Heart right ventricle (tissue), 16 donors: ENCODE measurements around the gene BICDL1. TPM values are rescaled to one million over a fixed set of nuclear protein-coding genes. Genes with fewer than 3 reads are reported as not detected.
A peak's percentile ranks its signal among the peaks of the same experiment; 100 is the strongest.

Source experiments
- ATAC-seq, 8 donors: fragments of 200-7000 bp; cut with Tn5 transposase; one replicate each; pipeline ENCODE4 v1.9.1; 2020; ENCODE audit warnings: mild to moderate bottlenecking in 8 of 8, moderate library complexity in 8 of 8, moderate number of reproducible peaks in 1 of 8
- DNase-seq, 2 donors: peaks; one replicate each; pipeline ENCODE4 v3.0.0-alpha.2; 2020
- H3K27ac ChIP-seq, 10 donors: fragments of 200-600 bp; sonication (generic) in 2 of 10; one replicate each; pipeline versions ENCODE4 v1.5.0 to v1.8.0; 2020 to 2022; ENCODE audit warnings: mild to moderate bottlenecking in 3 of 10
- H3K27me3 ChIP-seq, 7 donors: fragments of 200-600 bp; one replicate each; pipeline ENCODE4 v1.8.0; 2021 to 2022; ENCODE audit warnings: mild to moderate bottlenecking in 2 of 7
- H3K36me3 ChIP-seq, 9 donors: fragments of 200-600 bp; sonication (generic) in 1 of 9; one replicate each; pipeline versions ENCODE4 v1.5.0 to v1.8.0; 2020 to 2022; ENCODE audit warnings: mild to moderate bottlenecking in 2 of 9
- H3K4me1 ChIP-seq, 9 donors: fragments of 200-600 bp; sonication (generic) in 1 of 9; one replicate each; pipeline versions ENCODE4 v1.5.0 to v1.8.0; 2020 to 2022; ENCODE audit warnings: mild to moderate bottlenecking in 4 of 9
- H3K4me3 ChIP-seq, 10 donors: fragments of 200-600 bp; sonication (generic) in 2 of 10; one replicate each; pipeline versions ENCODE4 v1.5.0 to v1.8.0; 2020 to 2022; ENCODE audit warnings: mild to moderate bottlenecking in 7 of 10, moderate library complexity in 2 of 10
- H3K9me3 ChIP-seq, 11 donors: fragments of 200-600 bp in 10 of 11; sonication (generic) in 2 of 11; one replicate each; pipeline versions ENCODE4 v1.5.0 to v1.8.0; 2013 to 2022; ENCODE audit warnings: mild to moderate bottlenecking in 2 of 11, control low read depth in 1 of 11, moderate library complexity in 1 of 11
- WGBS, 2 donors: extraction: QIAGEN DNeasy Blood & Tissue Kit; methylation state at CpG; one replicate each; pipeline ENCODE4 v1.1.7; 2013; ENCODE audit warnings: inconsistent platforms in 1 of 2; 5-methylcytosine and 5-hydroxymethylcytosine counted together
- intact Hi-C, 10 donors: fragments of 100-400 bp; cut with DNase I; formaldehyde crosslinking; loops; one replicate each; pipeline versions ENCODE4 v1.11.1 to v1.14.2; 2022
- polyA plus RNA-seq, 2 donors: library from polyadenylated mRNA; stranded (reverse); fragments of 200-250 nt; gene quantifications; one replicate each; pipeline ENCODE4 v1.2.3, GENCODE V29; 2013
- total RNA-seq, 10 donors: library from RNA; stranded (reverse); fragmentation: NEBNext Ultra II Directional in 3 of 10; extraction: Animal tissue kit (Norgen Biotek cat#: 25700) in 3 of 10; gene quantifications; one replicate each; pipeline versions ENCODE4 v1.2.1 to v1.2.4, GENCODE V29; 2021 to 2023
- TF ChIP-seq, protein P1 (sequence below), 9 donors: fragments of 200-600 bp; sonication (generic) in 2 of 9; IDR thresholded peaks; one replicate each; pipeline versions ENCODE4 v1.5.0 to v1.8.0; 2021 to 2022; ENCODE audit warnings: antibody characterized with exemption in 9 of 9, mild to moderate bottlenecking in 5 of 9, moderate library complexity in 1 of 9
- donor health status: Arrhythmogenic right ventricular cardiomyopathy.
- donor health status: ischemic (EF 13 %, LVEDD 7.1; RV severe dilation, severe dysfunction).
- donor health status: healthy with polysubstance abuse.
- donor health status: DM: no; HTN: yes; CAD: no.
- donor health status: DM: no; HTN: no; CAD: no.
- donor health status: ischemic (EF 25% LVEDD 6.9; RV normal size, moderate dysfunction).
- donor health status: ischemic (EF 25% LVEDD 5.7; RV mildly dilated, moderate dysfunction).
- donor health status: healthy.
- donor health status: DM: yes; HTN: yes; CAD: no.
- donor health status: Ischemic cardiomyopathy.
- donor health status: ischemic (EF 35%, LVEDD 5.7; RV mildly dilated, moderate dysfunction).
- donor health status: nonischemic (EF 11% LVEDD 7.7; RV severe dilation, severe dysfunction).
- donor health status: DM: yes; HTN: yes; CAD: no.
- donor health status: PGD.
- donor health status: ischemic (EF 29% LVEDD 5.4; RV normal size, mild dysfunction).
- donor health status: nonischemic (EF 23%, LVEDD 6.1; RV moderate dilation, normal function).

BICDL1 gene
- total and polyA plus RNA-seq, 12 donors, result 0.10 to 1.5 (median 0.34) TPM; not detected in 2

DNA sequence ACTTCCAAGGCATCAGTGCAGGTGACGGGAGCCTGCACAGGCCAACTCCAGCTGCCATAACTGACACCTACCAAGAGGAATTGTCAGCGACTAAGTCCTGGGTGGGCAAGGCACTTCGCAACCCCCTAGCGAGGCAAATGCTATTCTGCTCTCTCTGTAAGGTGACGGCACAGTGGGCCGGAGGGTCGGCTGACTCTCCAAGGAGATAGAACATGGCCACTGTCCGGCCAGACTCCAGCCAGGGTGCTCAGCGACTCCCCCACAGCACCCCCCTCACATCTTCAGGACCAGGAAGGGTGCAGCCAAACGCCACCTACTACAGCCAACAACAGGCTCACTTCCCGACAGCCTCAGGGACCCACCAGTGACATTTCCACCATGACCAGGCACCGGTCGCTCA is 114.3 kb downstream of the BICDL1 start:
- no peak overlapping the region for H3K27ac ChIP-seq
- H3K9me3 ChIP-seq, result no peaks in the 10 kb centered on the region
- peaks cover 11 to 42% (median 32%) of the 10 kb centered on the region in 9 donors for H3K4me1 ChIP-seq
- DNase-seq, result no peak
- TF ChIP-seq, protein P1, sequence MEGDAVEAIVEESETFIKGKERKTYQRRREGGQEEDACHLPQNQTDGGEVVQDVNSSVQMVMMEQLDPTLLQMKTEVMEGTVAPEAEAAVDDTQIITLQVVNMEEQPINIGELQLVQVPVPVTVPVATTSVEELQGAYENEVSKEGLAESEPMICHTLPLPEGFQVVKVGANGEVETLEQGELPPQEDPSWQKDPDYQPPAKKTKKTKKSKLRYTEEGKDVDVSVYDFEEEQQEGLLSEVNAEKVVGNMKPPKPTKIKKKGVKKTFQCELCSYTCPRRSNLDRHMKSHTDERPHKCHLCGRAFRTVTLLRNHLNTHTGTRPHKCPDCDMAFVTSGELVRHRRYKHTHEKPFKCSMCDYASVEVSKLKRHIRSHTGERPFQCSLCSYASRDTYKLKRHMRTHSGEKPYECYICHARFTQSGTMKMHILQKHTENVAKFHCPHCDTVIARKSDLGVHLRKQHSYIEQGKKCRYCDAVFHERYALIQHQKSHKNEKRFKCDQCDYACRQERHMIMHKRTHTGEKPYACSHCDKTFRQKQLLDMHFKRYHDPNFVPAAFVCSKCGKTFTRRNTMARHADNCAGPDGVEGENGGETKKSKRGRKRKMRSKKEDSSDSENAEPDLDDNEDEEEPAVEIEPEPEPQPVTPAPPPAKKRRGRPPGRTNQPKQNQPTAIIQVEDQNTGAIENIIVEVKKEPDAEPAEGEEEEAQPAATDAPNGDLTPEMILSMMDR (IDR thresholded peaks at IDR 0.05), result no peak
- H3K4me3 ChIP-seq, result no peak overlapping the region
- no peaks in the 10 kb centered on the region for H3K27me3 ChIP-seq
- WGBS, 2 donors, result 94% methylated on average over 13 of the region's 13 CpGs
- peaks cover 0 to 97% (median 13%) of the 10 kb centered on the region in 9 donors for H3K36me3 ChIP-seq
- intact Hi-C loops, result no loop called here
- ATAC-seq, result no peak

DNA sequence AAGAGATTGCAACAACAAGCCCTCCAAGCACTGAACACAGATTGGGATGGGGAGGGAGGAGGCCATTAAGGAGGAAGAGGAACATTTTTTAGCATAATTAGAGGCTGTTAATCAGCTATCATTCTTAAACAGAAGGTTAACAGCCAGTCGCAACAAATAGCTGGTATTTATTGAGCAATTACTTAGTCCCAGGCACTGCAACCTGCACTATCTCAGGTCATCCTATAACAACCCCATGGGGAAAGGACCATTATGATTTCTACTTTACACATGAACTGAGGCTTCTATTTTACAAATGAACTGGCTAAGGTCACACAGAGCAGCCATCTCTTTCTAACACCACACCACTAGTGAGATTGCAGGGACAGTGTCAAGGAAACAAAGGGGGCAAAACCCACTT is 117.1 kb downstream of the BICDL1 start:
- ATAC-seq (no peak), DNase-seq (no peak)
- 90 to 97% methylated on average over 1 of the region's 1 CpG for WGBS, 2 donors
- Histone ChIP-seq H3K4me1 (peaks cover 15 to 53% (median 39%) of the 10 kb centered on the region in 9 donors), H3K27ac (no peak overlapping the region), H3K27me3 (no peaks in the 10 kb centered on the region), H3K36me3 (peaks cover 0 to 72% (median 9%) of the 10 kb centered on the region in 9 donors), H3K9me3 (no peaks in the 10 kb centered on the region), H3K4me3 (no peak overlapping the region)
- intact Hi-C loops, result no loop called here
- TF ChIP-seq, protein P1 (IDR thresholded peaks at IDR 0.05), result no peak

DNA sequence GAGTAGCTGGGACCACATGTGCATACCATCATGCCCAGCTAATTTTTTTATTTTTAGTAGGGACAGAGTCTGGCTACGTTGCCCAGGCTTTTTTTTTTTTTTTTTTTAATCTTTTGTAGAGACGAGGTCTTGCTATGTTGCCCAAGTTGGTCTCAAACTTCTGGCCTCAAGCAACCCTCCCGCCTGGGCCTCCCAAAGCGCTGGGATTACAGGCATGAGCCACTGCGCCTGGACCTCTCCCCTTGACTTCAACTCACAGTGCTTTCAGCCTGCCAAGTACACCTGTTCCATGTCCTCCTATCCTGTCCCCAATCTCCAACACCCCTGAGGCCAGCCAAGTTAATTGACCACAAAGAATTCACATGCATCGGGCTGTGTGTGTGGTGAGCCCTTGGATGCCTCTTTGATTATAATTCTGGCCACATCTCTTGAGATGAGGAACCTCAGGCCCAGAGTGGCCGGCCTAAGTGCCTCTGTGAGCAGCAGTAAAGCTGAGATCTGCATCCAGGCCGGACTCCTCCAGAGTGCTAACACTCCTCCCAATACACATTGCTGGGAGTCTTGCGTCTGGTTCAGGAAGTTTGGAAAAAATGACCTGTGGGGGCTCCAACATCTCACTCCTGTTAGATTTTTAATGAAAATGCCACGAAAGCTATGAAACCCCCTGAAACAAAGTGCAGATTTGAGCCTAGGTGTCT is 120.7 kb downstream of the BICDL1 start:
- Histone ChIP-seq H3K27ac (peak overlapping the region in 1 of 10 donors; percentile 84), H3K4me3 (no peak overlapping the region), H3K27me3 (no peaks in the 10 kb centered on the region), H3K36me3 (peaks cover 0 to 54% (median 0%) of the 10 kb centered on the region in 9 donors), H3K4me1 (peaks cover 4 to 62% (median 35%) of the 10 kb centered on the region in 9 donors), H3K9me3 (no peaks in the 10 kb centered on the region)
- DNase-seq (no peak), ATAC-seq (no peak)
- WGBS, 2 donors, result 86 to 89% methylated on average over 10 of the region's 10 CpGs
- intact Hi-C loops, result loop anchor here in 1 of 10 donors (10.0 kb wide), 1 partner anchor 185 kb away; the partner anchor contains the start of genes RNU4-1 and RNU4-2
- TF ChIP-seq, protein P1 (IDR thresholded peaks at IDR 0.05), result no peak

DNA sequence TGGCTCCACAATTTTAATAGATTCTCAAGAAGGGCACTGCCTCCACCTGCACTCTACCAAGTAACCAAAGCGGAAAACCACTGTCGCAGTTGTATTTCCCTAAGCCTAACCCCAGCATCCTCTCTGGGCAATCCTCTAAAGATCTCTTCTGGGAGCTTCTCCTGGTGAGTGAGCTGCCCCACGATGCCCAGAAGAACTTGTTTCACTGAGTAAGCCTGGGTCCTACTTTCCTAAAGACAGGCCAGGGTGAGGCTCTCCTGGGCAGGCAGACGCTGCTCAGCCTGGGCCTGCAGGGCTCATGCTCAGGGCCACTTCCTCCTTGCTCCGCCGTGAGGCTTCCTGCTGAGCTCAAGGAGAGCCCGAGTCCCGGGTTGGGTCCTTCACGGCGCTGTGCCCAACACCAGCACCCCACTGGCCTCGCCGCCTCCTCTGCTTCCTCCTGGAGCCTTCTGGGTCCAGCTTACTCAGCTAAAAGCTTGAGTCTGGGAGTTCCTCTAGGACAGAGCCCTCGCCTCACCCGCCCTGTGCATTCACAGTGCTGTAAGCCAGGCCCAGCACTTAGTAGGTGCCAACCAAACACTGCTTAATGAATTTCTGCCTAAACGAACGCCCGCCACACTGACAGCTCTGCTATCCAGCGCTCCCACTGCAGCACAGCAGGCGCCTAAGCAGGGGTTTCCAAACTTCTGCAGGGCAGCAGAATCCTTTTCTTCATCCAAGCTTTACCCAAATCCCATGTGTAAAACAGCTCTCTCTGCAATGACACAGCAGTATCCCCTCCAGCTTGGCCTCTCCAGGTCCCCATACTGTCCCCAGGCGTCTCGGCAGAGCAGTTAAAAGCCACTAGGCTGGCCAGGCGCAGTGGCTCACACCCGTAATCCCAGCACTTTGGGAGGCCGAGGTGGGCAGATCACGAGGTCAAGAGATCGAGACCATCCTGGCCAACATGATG is 121.8 kb downstream of the BICDL1 start:
- H3K4me1 ChIP-seq, result peaks cover 12 to 73% (median 46%) of the 10 kb centered on the region in 9 donors
- H3K27ac ChIP-seq, result peak overlapping the region in 9 of 10 donors; percentile 7 to 84 (median 27)
- ATAC-seq, result peak; percentile 65 to 88 (median 76)

More for the DNA sequence above, 121.8 kb downstream of the BICDL1 start:
- WGBS, 2 donors, result 60 to 69% methylated on average over 26 of the region's 26 CpGs
- Histone ChIP-seq H3K27me3 (no peaks in the 10 kb centered on the region), H3K36me3 (peaks cover 0 to 46% (median 0%) of the 10 kb centered on the region in 9 donors), H3K9me3 (no peaks in the 10 kb centered on the region), H3K4me3 (peak overlapping the region in 1 of 10 donors; percentile 24)
- DNase-seq, result peak; percentile 48 to 65
- intact Hi-C loops, result loop anchor here in 1 of 10 donors (10.0 kb wide), 1 partner anchor 184 kb away; the partner anchor contains the start of genes RNU4-1 and RNU4-2
- TF ChIP-seq, protein P1 (IDR thresholded peaks at IDR 0.05), result no peak
